H9 (cell line): Measurements from ENCODE around the gene GATD1. TPM values are rescaled to one million over a fixed set of nuclear protein-coding genes. Genes with fewer than 3 reads are reported as not detected.

Experiments
- DNase-seq: peaks from one replicate; pipeline ENCODE4 v3.0.0-alpha.2; 2017
- H2AFZ ChIP-seq: one replicate; pipeline ENCODE4 v1.6.1; 2013; ENCODE audit warnings: mild to moderate bottlenecking, low read length, control low read depth, moderate library complexity
- H2AK5ac ChIP-seq: 2 replicates; pipeline ENCODE4 v1.6.1; 2013; ENCODE audit warnings: low read length, control low read depth, mixed read lengths; ENCODE audit not compliant: insufficient read length
- H2BK120ac ChIP-seq: one replicate; pipeline ENCODE4 v1.6.1; 2013; ENCODE audit warnings: low read depth, mild to moderate bottlenecking, low read length, control low read depth, inconsistent platforms; ENCODE audit not compliant: poor library complexity, severe bottlenecking
- H2BK12ac ChIP-seq: 2 replicates; pipeline ENCODE4 v1.6.1; 2013; ENCODE audit warnings: low read length, control low read depth, mixed read lengths, low read depth; ENCODE audit not compliant: insufficient read length
- H2BK15ac ChIP-seq: 2 replicates; pipeline ENCODE4 v1.6.1; 2013; ENCODE audit warnings: low read depth, low read length, control low read depth
- H2BK20ac ChIP-seq: one replicate; pipeline ENCODE4 v1.6.1; 2013; ENCODE audit warnings: low read depth, mild to moderate bottlenecking, low read length, control low read depth, inconsistent platforms; ENCODE audit not compliant: poor library complexity, severe bottlenecking
- H2BK5ac ChIP-seq: 2 replicates; pipeline ENCODE4 v1.6.1; 2013; ENCODE audit warnings: low read length, control low read depth, mixed read lengths; ENCODE audit not compliant: insufficient read length
- H3K14ac ChIP-seq: 2 replicates; pipeline ENCODE4 v1.6.1; 2013; ENCODE audit warnings: low read length, control low read depth; ENCODE audit not compliant: insufficient read depth
- H3K18ac ChIP-seq: 2 replicates; pipeline ENCODE4 v1.6.1; 2013; ENCODE audit warnings: low read depth, mild to moderate bottlenecking, mixed read lengths, low read length, control low read depth; ENCODE audit not compliant: insufficient read length
- H3K23ac ChIP-seq: 2 replicates; pipeline ENCODE4 v1.6.1; 2013; ENCODE audit warnings: low read length, control low read depth, mixed read lengths, low read depth; ENCODE audit not compliant: insufficient read length
- H3K23me2 ChIP-seq: 2 replicates; pipeline ENCODE4 v1.6.1; 2013; ENCODE audit warnings: low read depth, mild to moderate bottlenecking, mixed read lengths, low read length, control low read depth; ENCODE audit not compliant: insufficient read length, poor library complexity, severe bottlenecking
- H3K27ac ChIP-seq: 2 replicates; pipeline ENCODE4 v1.5.1; 2013; ENCODE audit warnings: low read length, control low read depth, mixed read lengths, low read depth; ENCODE audit not compliant: insufficient read length
- H3K27me3 ChIP-seq: 2 replicates; pipeline ENCODE4 v1.6.1; 2013; ENCODE audit warnings: low read length, control low read depth, inconsistent platforms; ENCODE audit not compliant: insufficient read depth
- H3K4ac ChIP-seq: 2 replicates; pipeline ENCODE4 v1.6.1; 2013; ENCODE audit warnings: low read depth, mild to moderate bottlenecking, control low read depth, inconsistent platforms, low read length, moderate library complexity
- H3K4me1 ChIP-seq: 2 replicates; pipeline ENCODE4 v1.6.1; 2013; ENCODE audit warnings: low read length, control low read depth, inconsistent platforms; ENCODE audit not compliant: insufficient read depth
- H3K4me2 ChIP-seq: 2 replicates; pipeline ENCODE4 v1.6.1; 2013; ENCODE audit warnings: low read length, control low read depth, mixed read lengths; ENCODE audit not compliant: insufficient read length, insufficient read depth
- H3K56ac ChIP-seq: 2 replicates; pipeline ENCODE4 v1.6.1; 2013; ENCODE audit warnings: low read depth, mild to moderate bottlenecking, mixed read lengths, low read length, control low read depth; ENCODE audit not compliant: insufficient read length
- H3K79me1 ChIP-seq: 2 replicates; pipeline ENCODE4 v1.6.1; 2013; ENCODE audit warnings: low read depth, mild to moderate bottlenecking, moderate library complexity, low read length, control low read depth, inconsistent platforms; ENCODE audit not compliant: insufficient read depth, poor library complexity, severe bottlenecking
- H3K79me2 ChIP-seq: 2 replicates; pipeline ENCODE4 v1.6.1; 2013; ENCODE audit warnings: low read length, control low read depth, inconsistent platforms; ENCODE audit not compliant: insufficient read depth
- H3K9ac ChIP-seq: 2 replicates; pipeline ENCODE4 v1.6.1; 2013; ENCODE audit warnings: low read length, control low read depth, mixed read lengths; ENCODE audit not compliant: insufficient read length; ENCODE audit errors: extremely low read depth
- H3K9me3 ChIP-seq: one replicate; pipeline ENCODE4 v1.6.1; 2013; ENCODE audit warnings: low read depth, low read length, inconsistent platforms; ENCODE audit not compliant: control insufficient read depth
- H3T11ph ChIP-seq: one replicate; pipeline ENCODE4 v1.6.1; 2013; ENCODE audit warnings: mild to moderate bottlenecking, low read length, control low read depth, inconsistent platforms
- H4K20me1 ChIP-seq: one replicate; pipeline ENCODE4 v1.6.1; 2013; ENCODE audit not compliant: control insufficient read depth, insufficient read length, insufficient read depth
- H4K5ac ChIP-seq: 2 replicates; pipeline ENCODE4 v1.6.1; 2013; ENCODE audit warnings: low read depth, mild to moderate bottlenecking, mixed read lengths, low read length, control low read depth; ENCODE audit not compliant: insufficient read length
- H4K8ac ChIP-seq: replicated peaks from 2 replicates; pipeline ENCODE4 v1.6.1; 2013; ENCODE audit warnings: low read length, control low read depth, mixed read lengths, low read depth; ENCODE audit not compliant: insufficient read length
- H4K91ac ChIP-seq: 2 replicates; pipeline ENCODE4 v1.6.1; 2013; ENCODE audit warnings: low read depth, mild to moderate bottlenecking, moderate library complexity, mixed read lengths, low read length, control low read depth; ENCODE audit not compliant: insufficient read length
- H3K27ac Mint-ChIP-seq, 3 experiments: 2 replicates in 2 of 3; 3 replicates in 1 of 3; pipeline ENCODE4 v1.8.0; 2020 to 2021; ENCODE audit warnings: mixed read lengths in 3 of 3, mild to moderate bottlenecking in 1 of 3, moderate library complexity in 1 of 3
- H3K27me3 Mint-ChIP-seq: 2 replicates; pipeline ENCODE4 v1.8.0; 2021; ENCODE audit warnings: low read depth, mild to moderate bottlenecking, moderate library complexity, mixed read lengths
- H3K36me3 Mint-ChIP-seq, 3 experiments: 2 replicates in 2 of 3; 3 replicates in 1 of 3; pipeline ENCODE4 v1.8.0; 2020 to 2021; ENCODE audit warnings: low read depth in 3 of 3, mixed read lengths in 3 of 3; ENCODE audit not compliant: insufficient read depth in 1 of 3
- H3K4me1 Mint-ChIP-seq, 2 experiments: 2 replicates each; pipeline ENCODE4 v1.8.0; 2020; ENCODE audit warnings: mixed read lengths in 2 of 2
- H3K4me3 Mint-ChIP-seq, 2 experiments: 2 replicates in 1 of 2; 3 replicates in 1 of 2; pipeline ENCODE4 v1.8.0; 2020 to 2021; ENCODE audit warnings: mild to moderate bottlenecking in 2 of 2, mixed read lengths in 2 of 2, moderate library complexity in 1 of 2
- H3K9me3 Mint-ChIP-seq, 2 experiments: 2 replicates in 1 of 2; 3 replicates in 1 of 2; pipeline ENCODE4 v1.8.0; 2020; ENCODE audit warnings: mild to moderate bottlenecking in 2 of 2, mixed read lengths in 2 of 2, moderate library complexity in 1 of 2
- WGBS: extraction: QIAGEN DNeasy Blood & Tissue Kit; methylation state at CpG from one replicate; pipeline ENCODE4 v1.1.7; 2013; ENCODE audit warnings: missing lambda C conversion rate, low lambda C conversion rate, mixed read lengths; ENCODE audit not compliant: insufficient read length; ENCODE audit errors: extremely low coverage; 5-methylcytosine and 5-hydroxymethylcytosine counted together
- total RNA-seq: library from RNA; stranded (reverse); gene quantifications from 2 replicates; pipeline ENCODE4 v1.2.1, GENCODE V29; 2021
- TF ChIP-seq, protein P1 (sequence below): fragments of 200-600 bp; sonication (generic); conservative IDR thresholded peaks from 3 replicates; pipeline ENCODE4 v1.8.0; 2021; ENCODE audit warnings: antibody characterized with exemption, mild to moderate bottlenecking

GATD1 gene
- total RNA-seq, 1 experiment from 2014 or later, result 60.0 TPM

DNA sequence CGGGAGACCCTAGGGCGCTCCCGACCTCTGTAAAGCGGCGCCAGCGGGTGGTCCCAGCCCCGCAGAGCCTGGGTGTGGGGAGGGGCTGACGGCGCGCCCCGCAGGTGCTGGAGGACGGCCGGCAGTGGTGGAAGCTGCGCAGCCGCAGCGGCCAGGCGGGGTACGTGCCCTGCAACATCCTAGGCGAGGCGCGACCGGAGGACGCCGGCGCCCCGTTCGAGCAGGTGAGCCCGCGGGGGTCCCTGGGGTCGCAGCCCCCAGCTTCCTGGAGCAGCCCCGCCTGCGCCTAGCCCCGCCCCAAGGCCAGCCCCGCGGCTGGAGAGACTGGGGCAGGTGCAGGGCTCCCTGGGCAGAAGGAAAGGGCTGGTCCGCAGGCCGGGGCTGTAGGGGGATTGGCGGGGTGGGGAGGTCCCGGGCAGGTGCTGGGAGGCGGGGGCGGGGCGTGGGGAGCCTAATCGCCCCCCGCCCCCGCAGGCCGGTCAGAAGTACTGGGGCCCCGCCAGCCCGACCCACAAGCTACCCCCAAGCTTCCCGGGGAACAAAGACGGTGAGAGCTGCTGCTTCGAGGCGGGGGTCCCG lies 51.6 kb downstream of the GATD1 start:
- Histone ChIP-seq H4K8ac (no peak overlapping the region), H3K27me3 (no peaks in the 10 kb centered on the region), H3K9me3 (no peaks in the 10 kb centered on the region), H4K20me1 (no peaks in the 10 kb centered on the region), H4K91ac (no peak overlapping the region), H3K18ac (no peak overlapping the region), H2BK20ac (no peak overlapping the region), H4K5ac (no peak overlapping the region), H3K4ac (no peak overlapping the region), H2BK12ac (no peak overlapping the region), H2BK5ac (no peak overlapping the region), H3K79me1 (no peaks in the 10 kb centered on the region), H3K9ac (no peak overlapping the region), H3K4me1 (no peaks in the 10 kb centered on the region), H3K23ac (no peak overlapping the region), H3K56ac (no peak overlapping the region), H3K27ac (no peak overlapping the region), H3K23me2 (peaks cover 7% of the 10 kb centered on the region), H3K4me2 (peak overlapping the region; percentile 27), H2BK15ac (no peak overlapping the region), H2AFZ (no peak overlapping the region), H3K14ac (no peak overlapping the region; the same call in 1 of the 2 replicates), H3K79me2 (no peaks in the 10 kb centered on the region), H2BK120ac (no peak overlapping the region), H2AK5ac (no peak overlapping the region), H3T11ph (no peak overlapping the region)
- no CpG with 5 or more reads among the region's 53 CpGs for WGBS
- Mint-ChIP-seq H3K4me3 (peak overlapping the region; percentile 61 to 72; a peak in 4 of 5 replicates), H3K36me3 (peaks cover 0 to 8% (median 0%) of the 10 kb centered on the region in 3 experiments; a peak in 2 of 7 replicates), H3K9me3 (no peaks in the 10 kb centered on the region), H3K27ac (no peak overlapping the region), H3K4me1 (peaks cover 5 to 19% of the 10 kb centered on the region in 2 experiments; a peak in 3 of 4 replicates), H3K27me3 (no peaks in the 10 kb centered on the region)
- TF ChIP-seq, protein P1, sequence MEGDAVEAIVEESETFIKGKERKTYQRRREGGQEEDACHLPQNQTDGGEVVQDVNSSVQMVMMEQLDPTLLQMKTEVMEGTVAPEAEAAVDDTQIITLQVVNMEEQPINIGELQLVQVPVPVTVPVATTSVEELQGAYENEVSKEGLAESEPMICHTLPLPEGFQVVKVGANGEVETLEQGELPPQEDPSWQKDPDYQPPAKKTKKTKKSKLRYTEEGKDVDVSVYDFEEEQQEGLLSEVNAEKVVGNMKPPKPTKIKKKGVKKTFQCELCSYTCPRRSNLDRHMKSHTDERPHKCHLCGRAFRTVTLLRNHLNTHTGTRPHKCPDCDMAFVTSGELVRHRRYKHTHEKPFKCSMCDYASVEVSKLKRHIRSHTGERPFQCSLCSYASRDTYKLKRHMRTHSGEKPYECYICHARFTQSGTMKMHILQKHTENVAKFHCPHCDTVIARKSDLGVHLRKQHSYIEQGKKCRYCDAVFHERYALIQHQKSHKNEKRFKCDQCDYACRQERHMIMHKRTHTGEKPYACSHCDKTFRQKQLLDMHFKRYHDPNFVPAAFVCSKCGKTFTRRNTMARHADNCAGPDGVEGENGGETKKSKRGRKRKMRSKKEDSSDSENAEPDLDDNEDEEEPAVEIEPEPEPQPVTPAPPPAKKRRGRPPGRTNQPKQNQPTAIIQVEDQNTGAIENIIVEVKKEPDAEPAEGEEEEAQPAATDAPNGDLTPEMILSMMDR, result no peak
- peak; percentile 67 for DNase-seq
